Mesothelial cell of epicardium (in vitro differentiated cells): ENCODE measurements around the gene OPHN1. TPM values are rescaled to one million over a fixed set of nuclear protein-coding genes. Genes with fewer than 3 reads are reported as not detected.

ENCODE experiments used
- DNase-seq, 2 experiments: peaks; one replicate each; pipeline ENCODE4 v3.0.0; 2021; ENCODE audit warnings: low spot score in 2 of 2; ENCODE audit not compliant: unreplicated experiment in 2 of 2
- H3K27ac Mint-ChIP-seq: 2 replicates; pipeline ENCODE4 v1.8.0; 2021; ENCODE audit warnings: mixed read lengths
- H3K27me3 Mint-ChIP-seq: 2 replicates; pipeline ENCODE4 v1.8.0; 2021; ENCODE audit warnings: low read depth, mixed read lengths
- H3K36me3 Mint-ChIP-seq: 2 replicates; pipeline ENCODE4 v1.8.0; 2021; ENCODE audit warnings: mixed read lengths
- H3K4me1 Mint-ChIP-seq: 2 replicates; pipeline ENCODE4 v1.8.0; 2021; ENCODE audit warnings: mixed read lengths
- H3K4me3 Mint-ChIP-seq: 2 replicates; pipeline ENCODE4 v1.8.0; 2021; ENCODE audit warnings: mild to moderate bottlenecking, moderate library complexity, mixed read lengths
- H3K9me3 Mint-ChIP-seq: 2 replicates; pipeline ENCODE4 v1.8.0; 2021; ENCODE audit warnings: mixed read lengths
- CTCF ChIP-seq: fragments of 200-600 bp; sonication (generic); IDR thresholded peaks from one replicate; pipeline ENCODE4 v1.5.0; 2021; ENCODE audit warnings: antibody characterized with exemption; ENCODE audit not compliant: unreplicated experiment
- total RNA-seq: library from RNA; stranded (reverse); gene quantifications from 3 replicates; pipeline ENCODE4 v1.2.1, GENCODE V29; 2021

The OPHN1 gene
- total RNA-seq, 1 donor from 2014 or later, result 8.6 TPM

- no peak for TF ChIP-seq CTCF
- no peak overlapping the region for H3K4me3 Mint-ChIP-seq
- no peaks in the 10 kb centered on the region for H3K27me3 Mint-ChIP-seq
- no peaks in the 10 kb centered on the region for H3K4me1 Mint-ChIP-seq
- no peak overlapping the region for H3K27ac Mint-ChIP-seq
- DNase-seq, result no peak
- peaks cover 5% of the 10 kb centered on the region for H3K36me3 Mint-ChIP-seq
- peaks cover 18% of the 10 kb centered on the region for H3K9me3 Mint-ChIP-seq
These were observed 228.7 kb downstream of the OPHN1 start for GRCh38 chrX:68204521-68205038.

- Mint-ChIP-seq H3K36me3 (peaks cover 5% of the 10 kb centered on the region), H3K27ac (no peak overlapping the region), H3K27me3 (no peaks in the 10 kb centered on the region), H3K4me1 (no peaks in the 10 kb centered on the region), H3K9me3 (peaks cover 18% of the 10 kb centered on the region), H3K4me3 (no peak overlapping the region)
- DNase-seq, result no peak
- TF ChIP-seq CTCF, result no peak
These were observed 229.6 kb downstream of the OPHN1 start for GRCh38 chrX:68203646-68204045.

- no peak for DNase-seq
- H3K36me3 Mint-ChIP-seq, result peaks cover 5% of the 10 kb centered on the region
- no peak overlapping the region for H3K4me3 Mint-ChIP-seq
- TF ChIP-seq CTCF, result no peak
- H3K27ac Mint-ChIP-seq, result no peak overlapping the region
- no peaks in the 10 kb centered on the region for H3K4me1 Mint-ChIP-seq
- H3K9me3 Mint-ChIP-seq, result peaks cover 18% of the 10 kb centered on the region
- no peaks in the 10 kb centered on the region for H3K27me3 Mint-ChIP-seq
These were observed 230.1 kb downstream of the OPHN1 start for GRCh38 chrX:68203211-68203610.

- H3K9me3 Mint-ChIP-seq, result peaks cover 17% of the 10 kb centered on the region
- no peak overlapping the region for H3K27ac Mint-ChIP-seq
- no peak for DNase-seq
- no peaks in the 10 kb centered on the region for H3K27me3 Mint-ChIP-seq
- no peak overlapping the region for H3K4me3 Mint-ChIP-seq
- no peaks in the 10 kb centered on the region for H3K4me1 Mint-ChIP-seq
- no peak for TF ChIP-seq CTCF
- H3K36me3 Mint-ChIP-seq, result peaks cover 3% of the 10 kb centered on the region
These were observed 234.0 kb downstream of the OPHN1 start for GRCh38 chrX:68199062-68199848.

GRCh38 chrX:68196939-68197791, 236.1 kb downstream of the OPHN1 start:
- no peak overlapping the region for H3K4me3 Mint-ChIP-seq
- H3K4me1 Mint-ChIP-seq, result no peaks in the 10 kb centered on the region
- no peaks in the 10 kb centered on the region for H3K27me3 Mint-ChIP-seq
- peak; percentile 55 for TF ChIP-seq CTCF
- H3K9me3 Mint-ChIP-seq, result peaks cover 13% of the 10 kb centered on the region
- no peak for DNase-seq
- peaks cover 3% of the 10 kb centered on the region for H3K36me3 Mint-ChIP-seq
- no peak overlapping the region for H3K27ac Mint-ChIP-seq
